HG02571 (cell line): ENCODE data around the gene AVL9.
"Not testable (repeated sequence)": the region's sequence is repeated elsewhere in the genome, so short reads cannot be mapped to it uniquely, and the experiment has no call there.

Source experiments
- ATAC-seq: cut with Tn5 transposase; IDR thresholded peaks from one replicate; pipeline ENCODE4 v1.9.1; 2021; ENCODE audit warnings: mild to moderate bottlenecking, moderate library complexity; ENCODE audit not compliant: unreplicated experiment

Gene AVL9

DNA sequence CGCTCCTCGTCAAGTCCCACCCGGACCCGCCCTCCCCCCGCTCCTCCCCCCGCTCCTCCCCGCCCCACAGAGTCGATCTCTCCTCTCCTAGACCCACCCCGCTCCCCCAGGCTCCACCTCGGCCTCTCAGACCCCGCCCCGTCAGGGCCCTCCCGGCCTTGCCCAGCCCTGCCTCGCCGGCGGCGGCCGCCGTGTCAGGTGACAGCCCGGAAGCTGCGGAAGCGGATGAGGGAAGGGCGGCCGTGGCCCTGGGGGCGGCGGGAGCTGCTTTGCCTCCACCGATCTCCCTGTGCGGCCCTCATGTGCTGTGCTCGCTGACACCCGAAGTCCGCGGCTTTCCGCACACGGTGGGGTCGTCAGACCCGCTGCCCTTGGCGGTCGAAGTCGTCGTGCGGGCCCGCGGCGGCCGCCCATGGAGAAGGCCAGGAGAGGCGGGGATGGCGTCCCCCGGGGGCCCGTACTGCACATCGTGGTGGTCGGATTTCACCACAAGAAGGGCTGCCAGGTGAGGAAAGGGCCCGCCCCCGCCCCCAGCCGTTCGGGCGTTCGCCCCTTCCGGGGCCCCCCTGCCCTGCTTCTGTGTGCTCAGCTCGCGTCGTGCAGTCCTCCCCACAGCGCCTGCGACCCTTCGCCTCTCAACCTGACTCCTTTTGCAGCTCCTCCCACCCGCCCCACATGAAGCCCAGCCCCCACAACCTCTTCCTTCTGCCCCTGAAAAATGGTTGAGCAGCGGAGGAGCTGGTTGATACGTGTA, at the start of gene AVL9:
Gene AVL9 (plus strand): TSS at position 192 of the 754 bp plus-strand sequence. CDS start 221 bp downstream, at position 413.
- ATAC-seq, result peak; percentile 95

DNA sequence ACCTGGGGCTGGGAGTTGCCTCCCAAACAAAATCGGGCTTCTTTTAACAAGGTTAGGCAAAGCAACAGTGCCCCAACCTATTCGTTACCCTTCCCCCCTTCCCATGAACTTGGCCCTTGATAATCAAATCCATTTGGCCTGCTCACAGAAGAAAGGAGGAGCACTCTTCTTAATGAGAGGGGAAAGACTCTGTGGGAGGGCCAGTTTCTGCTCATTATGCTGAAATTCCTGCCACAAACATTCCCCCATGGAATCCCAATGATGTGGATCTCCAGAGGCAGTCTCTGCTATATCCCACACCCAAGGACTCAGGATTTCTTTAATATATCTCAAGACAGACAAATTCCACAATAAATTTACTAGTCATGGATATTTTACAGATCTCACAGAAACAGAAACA, 48.1 kb upstream of the AVL9 start:
- no peak for ATAC-seq

DNA sequence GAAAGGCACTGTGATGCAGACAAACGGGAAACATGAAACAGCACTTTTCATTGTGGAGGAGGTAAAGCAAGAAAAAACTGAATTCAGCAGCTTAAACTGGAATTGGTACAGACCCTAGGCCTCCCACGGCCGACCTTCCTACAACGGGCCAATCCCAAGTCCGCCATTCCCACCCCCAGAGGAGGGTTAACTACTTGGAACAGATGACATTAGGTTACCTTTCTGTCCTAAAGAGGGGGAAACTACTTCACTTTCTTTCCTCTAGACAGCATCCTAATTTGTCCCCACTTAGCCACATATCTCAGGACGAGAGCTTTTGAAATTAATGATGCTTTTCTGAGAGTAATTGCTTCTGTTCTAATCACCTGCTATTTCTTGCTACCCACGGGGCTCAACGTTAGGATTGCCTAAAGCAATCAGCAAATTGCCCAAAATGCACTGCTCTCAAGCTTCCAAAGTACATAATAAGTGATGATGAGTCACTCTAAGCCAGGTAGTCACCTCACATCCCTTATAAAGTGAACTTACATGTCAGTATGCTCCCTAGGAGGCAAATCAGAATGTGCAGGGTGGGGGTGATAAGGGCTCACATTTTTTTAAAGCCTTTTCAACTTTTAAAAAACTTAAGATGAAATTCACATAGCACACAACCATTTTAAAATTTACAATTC, 41.8 kb upstream of the AVL9 start:
- no peak for ATAC-seq

DNA sequence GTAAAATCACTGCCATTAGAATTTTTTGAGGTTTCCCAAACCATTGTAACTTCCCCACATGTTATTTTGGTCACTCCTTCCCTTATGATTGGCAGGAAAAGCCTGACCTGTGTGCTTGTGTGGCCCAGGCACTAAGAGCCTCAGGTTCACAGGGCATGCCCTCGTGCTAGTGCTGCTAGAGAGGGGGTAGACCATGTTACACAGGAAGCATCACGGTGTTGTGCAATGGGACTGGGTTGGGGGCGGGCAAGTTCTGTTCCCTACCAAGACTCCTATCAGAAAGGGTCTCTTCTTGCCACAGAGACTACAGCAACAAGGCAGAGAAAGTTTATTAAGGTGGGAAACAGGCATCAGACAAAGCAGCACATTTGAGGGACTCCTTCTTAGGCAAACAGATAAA, 37.3 kb upstream of the AVL9 start:
- no peak for ATAC-seq

DNA sequence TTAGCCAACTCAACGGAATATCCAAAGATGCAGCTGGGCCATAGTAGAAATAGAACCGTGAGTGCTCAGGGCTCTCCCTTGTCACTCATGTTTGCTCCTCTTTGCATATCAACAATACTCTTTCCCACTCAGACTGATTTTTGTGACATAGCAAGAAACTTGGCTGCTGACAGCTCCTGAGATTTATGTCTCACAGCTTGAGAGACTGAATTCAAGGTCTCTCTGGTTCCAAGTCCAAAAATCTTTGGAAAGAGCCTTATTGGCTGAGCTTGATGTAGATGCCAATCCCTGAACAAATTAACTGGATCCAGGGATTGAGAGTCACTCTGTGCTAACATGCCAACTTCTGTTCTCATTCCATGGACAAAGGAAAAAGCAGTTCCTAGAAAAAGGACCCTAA, 35.5 kb upstream of the AVL9 start:
- no peak for ATAC-seq

DNA sequence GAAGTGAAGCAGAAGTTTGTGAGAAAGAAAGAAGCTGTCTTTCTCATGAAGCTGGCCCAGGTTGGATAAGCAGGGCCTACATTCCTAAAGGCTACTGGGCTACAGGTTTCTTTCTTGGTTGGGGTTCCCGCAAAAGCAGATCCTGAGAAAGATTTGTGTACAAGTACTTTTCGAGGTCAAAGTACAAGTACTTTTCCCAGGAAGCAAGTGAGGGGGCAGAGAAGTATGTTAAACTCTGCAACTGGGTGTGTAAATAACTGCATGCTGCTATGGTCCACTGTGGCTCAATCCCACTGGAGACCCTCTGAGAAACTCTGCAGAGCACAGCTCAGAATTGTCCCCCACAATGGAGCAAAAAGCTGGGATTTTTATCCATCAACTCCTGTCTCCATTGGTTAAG, 33.8 kb upstream of the AVL9 start:
- no peak for ATAC-seq

DNA sequence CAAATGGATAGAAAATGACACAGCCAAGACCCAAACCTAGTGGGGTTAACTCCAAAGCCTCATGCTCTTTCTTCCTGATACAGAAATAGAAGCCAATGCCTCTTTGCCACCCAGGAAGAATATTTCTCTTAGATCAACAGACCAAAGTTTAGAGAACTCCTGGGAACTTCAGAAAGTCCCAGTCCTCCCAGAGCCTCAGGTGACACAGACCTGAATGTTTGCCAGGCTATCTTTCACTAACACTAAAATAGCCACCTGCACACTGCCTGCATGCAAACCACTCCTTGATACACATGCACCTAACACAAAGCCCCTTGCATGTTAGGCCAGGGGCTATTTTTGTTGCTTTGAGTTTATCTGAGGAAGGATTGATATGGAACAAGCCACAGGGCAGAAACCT, 32.8 kb upstream of the AVL9 start:
- ATAC-seq, result no peak

DNA sequence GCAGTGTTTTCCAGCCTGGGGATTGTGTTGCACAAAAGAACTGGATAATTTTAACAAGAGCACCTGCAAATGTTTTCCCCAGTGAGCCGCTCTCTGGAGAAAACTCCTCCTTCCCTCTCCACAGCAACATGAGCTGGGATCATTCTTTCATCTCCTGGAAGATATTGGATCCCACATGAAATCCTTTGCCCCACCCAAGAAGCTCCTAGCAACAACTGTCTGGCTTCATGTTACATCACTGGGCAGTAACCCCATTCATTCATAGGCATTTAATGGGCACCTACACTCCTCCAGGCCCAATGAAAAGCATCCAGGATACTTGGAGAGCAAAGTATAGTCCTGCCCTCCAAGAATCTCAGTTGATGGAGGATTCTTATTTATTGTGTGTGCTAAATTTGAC, 32.3 kb upstream of the AVL9 start:
- ATAC-seq, result no peak

DNA sequence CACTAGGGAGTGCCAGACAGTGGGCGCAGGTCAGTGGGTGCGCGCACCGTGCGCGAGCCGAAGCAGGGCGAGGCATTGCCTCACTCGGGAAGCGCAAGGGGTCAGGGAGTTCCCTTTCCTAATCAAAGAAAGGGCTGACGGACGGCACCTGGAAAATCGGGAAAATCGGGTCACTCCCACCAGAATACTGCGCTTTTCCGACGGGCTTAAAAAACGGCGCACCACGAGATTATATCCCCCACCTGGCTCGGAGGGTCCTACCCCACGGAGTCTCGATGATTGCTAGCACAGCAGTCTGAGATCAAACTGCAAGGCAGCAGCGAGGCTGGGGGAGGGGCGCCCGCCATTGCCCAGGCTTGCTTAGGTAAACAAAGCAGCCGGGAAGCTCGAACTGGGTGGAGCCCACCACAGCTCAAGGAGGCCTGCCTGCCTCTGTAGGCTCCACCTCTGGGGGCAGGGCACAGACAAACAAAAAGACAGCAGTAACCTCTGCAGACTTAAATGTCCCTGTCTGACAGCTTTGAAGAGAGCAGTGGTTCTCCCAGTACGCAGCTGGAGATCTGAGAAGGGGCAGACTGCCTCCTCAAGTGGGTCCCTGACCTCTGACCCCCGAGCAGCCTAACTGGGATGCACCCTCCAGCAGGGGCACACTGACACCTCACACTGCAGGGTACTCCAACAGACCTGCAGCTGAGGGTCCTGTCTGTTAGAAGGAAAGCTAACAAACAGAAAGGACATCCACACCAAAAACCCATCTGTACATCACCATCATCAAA, 30.5 kb upstream of the AVL9 start:
- ATAC-seq, result not testable (repeated sequence)

DNA sequence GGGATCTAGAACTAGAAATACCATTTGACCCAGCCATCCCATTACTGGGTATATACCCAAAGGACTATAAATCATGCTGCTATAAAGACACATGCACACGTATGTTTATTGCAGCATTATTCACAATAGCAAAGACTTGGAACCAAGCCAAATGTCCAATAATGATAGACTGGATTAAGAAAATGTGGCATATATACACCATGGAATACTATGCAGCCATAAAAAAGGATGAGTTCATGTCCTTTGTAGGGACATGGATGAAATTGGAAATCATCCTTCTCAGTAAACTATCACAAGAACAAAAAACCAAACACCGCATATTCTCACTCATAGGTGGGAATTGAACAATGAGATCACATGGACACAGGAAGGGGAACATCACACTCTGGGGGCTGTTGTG, 25.3 kb upstream of the AVL9 start:
- ATAC-seq, result not testable (repeated sequence)

DNA sequence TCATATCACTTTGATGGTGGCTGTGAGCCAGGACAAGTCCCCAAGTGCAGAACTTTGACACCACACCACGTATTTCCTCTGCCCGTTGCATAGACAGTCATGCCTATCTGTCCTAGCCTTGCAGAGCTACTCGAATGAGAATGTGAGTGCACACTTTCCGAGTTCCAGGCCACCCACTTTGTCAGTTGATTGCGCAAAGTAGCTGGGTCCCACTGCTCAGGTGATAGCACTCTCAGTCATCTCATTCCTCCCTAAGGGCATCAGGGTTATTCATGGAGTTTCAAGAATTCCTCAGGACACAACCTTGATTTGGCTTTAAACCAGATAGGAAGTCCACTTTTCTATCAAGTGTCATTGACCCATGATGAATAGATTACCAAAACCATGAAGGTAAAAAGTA, 24.4 kb upstream of the AVL9 start:
- no peak for ATAC-seq

DNA sequence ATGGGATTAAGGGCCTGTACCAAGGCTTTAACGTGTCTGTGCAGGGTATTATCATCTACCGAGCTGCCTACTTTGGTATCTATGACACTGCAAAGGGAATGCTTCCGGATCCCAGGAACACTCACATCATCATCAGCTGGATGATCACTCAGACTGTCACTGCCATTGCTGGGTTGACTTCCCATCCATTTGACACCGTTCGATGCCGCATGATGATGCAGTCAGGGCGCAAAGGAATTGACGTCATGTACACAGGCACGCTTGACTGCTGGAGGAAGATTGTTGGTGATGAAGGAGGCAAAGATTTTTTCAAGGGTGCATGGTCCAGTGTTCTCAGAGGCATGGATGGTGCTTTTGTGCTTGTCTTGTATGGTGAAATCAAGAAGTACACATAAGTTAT, 23.3 kb upstream of the AVL9 start:
- no peak for ATAC-seq

DNA sequence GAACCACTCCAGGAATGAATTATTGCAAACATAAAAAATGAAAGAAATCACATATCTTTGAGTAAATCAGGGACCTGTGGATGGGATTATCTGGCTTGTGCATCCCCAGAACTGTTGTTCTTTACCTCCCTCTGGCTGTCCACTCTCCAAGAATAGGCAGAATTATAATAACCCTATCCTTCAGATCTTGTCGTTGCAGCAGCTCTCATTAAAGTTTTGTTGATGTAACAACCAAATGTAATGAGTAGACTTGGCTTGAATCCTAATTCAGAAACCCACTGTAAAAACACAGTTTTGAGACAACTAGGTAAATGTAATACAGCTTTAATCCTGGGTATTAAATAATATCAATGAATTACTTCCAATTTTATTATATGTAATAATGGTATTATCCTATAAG, 21.3 kb upstream of the AVL9 start:
- no peak for ATAC-seq

DNA sequence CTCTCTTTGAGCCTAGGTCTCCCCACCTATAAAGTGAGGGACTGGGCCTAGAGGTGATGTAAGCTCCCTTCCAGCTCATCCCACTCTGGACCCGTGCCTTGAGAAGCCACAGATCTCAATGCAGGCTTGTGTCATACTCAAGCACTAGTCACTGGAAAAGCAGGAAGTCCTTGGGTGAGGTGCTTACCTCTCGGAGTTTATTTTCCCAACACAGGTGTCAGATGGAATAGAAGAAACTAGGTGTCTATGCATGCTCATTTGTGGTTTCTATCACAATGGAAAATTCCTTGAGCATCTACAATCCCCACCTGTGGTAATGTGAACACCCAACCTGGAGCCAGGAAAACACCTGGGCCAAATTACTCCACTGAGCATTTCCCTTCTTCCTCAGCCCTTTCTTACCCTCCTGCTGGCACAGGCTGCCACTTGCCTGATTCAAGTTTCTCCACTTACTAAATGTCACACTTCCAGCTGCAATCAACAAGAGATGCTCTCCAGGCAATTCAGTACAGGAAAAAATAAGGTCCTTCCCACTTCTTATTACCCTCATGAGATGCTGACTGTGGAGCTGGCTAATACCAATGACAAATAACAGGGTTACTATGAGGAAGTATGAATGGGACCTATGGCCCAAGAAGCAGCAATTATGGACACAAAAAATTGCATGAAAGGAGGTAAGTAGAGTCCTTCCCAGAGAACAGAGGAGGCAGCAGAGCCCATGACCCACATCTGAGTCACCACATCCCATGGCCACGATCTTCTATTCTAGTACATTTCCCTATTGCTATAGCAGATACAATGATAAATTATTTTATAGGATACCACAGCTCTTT, 18.3 kb upstream of the AVL9 start:
- ATAC-seq, result no peak

DNA sequence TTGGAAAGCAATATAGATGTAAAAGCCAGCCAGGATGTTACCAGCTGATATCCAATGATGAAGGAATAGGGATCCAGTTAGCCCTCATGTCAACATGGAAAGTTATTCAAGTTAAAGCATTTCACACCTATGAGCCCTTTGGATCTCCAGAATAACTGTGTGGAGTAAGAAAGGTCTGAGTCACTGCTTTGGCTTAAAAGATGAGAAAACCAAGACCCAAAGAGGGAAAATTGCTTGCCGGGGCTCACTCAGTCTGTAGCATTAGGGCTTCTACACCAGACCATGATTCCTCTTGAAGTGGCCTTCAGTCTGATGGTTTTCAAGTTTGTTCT, 17.7 kb upstream of the AVL9 start:
- ATAC-seq, result no peak

DNA sequence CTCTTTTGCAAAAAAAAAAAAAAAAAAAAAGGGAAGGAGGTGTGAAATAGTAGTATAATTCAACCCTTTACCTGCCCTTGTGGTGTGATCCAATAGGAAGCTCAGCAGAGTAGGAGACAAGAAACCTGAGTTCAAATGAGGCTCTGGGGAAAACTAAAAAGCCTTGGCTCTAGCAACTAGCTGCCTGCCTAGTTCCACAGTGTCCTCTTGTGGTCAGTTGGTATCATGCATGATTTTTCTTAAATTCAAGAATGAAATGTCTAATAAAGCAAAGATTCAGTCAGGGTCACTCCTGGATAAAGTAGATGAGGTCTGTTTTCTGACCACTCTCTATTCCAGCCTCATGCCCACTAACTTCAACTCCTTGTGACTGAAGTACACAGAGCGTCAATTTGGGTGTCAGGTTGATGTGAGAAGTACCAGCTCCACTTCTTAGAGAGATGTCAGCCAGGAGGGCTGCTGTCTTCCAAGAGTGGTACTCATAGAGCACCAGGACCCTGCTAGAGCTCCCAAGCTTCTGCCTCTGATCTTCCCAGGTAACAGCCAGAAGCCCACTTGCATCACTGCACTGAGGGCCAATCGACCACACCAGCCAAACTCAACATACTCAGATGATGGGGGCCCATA, 15.6 kb upstream of the AVL9 start:
- ATAC-seq, result no peak

DNA sequence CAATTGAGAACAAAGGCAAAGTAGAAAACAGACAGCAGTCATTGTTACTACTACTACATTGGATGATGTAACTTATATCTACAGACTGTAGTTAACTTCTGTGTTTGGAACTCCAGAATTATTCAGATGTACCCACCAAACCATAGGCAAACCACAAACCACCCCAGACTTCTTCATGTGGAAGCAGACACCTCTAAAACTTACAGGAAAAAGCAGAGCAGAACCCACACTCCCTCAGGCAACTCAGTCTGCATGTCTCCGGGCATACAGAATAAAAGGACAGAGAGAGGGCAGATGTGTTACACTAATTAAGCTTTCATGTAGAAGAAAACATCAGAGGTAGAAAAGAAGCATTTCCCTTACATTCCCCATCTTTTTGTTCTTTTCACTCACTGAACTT, 14.1 kb upstream of the AVL9 start:
- ATAC-seq, result no peak

DNA sequence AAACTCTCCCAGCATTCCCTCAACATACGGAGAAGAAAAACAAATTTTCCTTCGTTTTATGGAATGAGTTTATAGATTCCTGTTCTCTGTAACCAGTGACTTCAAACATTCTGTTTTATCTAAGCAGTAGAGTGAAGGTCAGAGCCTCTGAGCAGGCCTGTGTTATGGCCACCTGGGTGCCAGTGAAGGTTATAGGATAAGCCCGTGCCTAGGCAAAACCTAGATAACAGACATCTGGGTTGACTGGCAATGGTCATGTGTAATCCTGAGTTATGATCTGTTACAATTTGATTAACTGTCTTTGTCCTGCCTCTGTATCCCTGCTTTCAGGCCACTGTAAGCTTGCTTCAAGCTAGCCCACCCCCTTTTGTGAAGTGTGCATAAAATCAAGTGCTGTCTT, 13.4 kb upstream of the AVL9 start:
- ATAC-seq, result no peak

DNA sequence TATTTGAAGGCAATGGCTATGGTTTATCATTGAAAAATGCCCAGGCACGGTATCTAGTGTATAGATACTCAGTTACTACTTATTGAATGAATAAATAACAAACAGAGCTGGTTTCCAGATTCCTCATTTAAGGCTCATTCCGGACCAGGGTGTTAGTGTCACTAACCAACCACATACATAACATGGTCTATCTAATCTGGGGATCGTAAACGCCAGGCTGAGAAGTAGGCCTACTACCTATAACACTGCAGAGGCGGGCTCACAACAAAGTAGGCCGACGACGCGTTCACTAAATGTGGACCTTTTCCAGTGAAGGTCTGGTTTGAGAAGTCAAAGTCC, 5.5 kb upstream of the AVL9 start:
- ATAC-seq, result peak; percentile 27

DNA sequence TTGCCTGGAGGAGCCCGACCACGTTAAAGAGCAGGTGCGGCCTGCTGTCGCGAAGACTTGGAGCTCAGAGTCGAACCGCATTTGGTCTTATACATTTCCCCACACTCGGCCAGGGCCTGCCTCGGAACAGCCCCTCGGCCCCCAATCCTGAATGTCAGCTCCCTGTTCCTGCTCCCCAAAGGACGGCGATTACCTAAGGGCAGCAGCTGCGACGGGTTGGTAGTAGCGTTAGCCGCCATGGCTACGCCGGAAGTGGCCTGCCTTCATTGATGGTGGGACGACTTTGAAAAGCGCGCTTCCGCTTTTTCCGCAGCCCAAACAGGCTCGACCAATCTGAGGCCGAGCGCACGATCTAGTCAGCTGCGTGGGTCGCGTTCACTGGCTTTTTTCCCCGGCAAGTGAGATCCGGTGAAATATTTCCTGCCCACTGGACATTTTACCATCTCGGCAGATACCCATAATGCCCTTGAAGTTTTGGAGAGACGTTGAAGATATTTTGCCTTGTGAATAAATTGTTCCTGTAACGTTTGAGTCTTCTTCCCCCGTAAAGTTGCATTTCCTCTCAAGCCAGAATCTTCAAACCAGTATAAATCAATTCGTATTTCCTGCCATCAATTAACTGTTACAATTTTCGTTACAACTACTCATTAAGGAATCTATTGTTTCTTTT, 5.0 kb upstream of the AVL9 start, which contains the start of gene LSM5:
Gene LSM5 (minus strand): TSS at position 254 of the 670 bp plus-strand sequence. CDS start 15 bp downstream, at position 239.
- ATAC-seq, result peak; percentile 90
